Measurements from ENCODE around the gene HAL.
A peak's percentile ranks its signal among the peaks of the same experiment; 100 is the strongest.

HAL gene

DNA sequence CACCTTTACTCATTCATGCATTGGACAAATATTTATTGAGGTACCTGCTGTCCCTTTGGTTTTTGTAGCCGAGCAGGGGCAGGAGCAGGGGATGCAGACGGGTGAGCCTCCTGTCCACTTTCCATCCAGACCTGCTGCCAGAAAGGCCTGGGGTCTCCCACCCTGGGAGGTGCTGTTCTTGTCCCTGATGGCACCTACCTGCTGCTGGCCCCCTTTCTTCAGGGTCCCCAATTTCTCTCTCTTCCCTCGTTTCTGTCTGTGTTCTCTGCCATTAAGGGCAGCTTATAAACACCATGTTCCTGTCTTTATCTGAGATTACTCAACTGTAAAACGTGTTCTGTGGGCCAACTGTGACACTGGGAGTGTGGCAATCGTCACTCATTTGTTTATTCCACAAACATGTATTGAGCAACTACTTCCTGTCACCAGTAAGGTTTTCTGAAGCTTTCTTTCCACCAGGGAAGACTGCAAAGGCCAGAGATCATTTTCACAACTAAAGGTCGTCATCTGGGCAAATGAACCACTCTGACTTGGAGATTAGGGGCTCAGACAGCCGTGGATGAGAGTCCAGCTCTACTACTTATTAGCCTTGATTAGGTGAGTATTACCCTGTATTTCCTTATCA is at the start of gene HAL:
Gene HAL (minus strand): TSS at position 311 of the 625 bp plus-strand sequence. CDS start 434 bp downstream, outside the sequence.
- DNase-seq: no peak

- DNase-seq: no peak
Observed at GRCh38 chr12:96045566-96045965, 49.4 kb upstream of the HAL start.

GRCh38 chr12:96044943-96045290 is 48.8 kb upstream of the HAL start:
- DNase-seq: no peak

- DNase-seq: no peak
Observed at GRCh38 chr12:96044017-96044942, 48.1 kb upstream of the HAL start.

- DNase-seq: no peak
Observed at GRCh38 chr12:96041181-96041580, 45.0 kb upstream of the HAL start.

GRCh38 chr12:96040305-96041133 is 44.4 kb upstream of the HAL start:
- no peak for DNase-seq

DNA sequence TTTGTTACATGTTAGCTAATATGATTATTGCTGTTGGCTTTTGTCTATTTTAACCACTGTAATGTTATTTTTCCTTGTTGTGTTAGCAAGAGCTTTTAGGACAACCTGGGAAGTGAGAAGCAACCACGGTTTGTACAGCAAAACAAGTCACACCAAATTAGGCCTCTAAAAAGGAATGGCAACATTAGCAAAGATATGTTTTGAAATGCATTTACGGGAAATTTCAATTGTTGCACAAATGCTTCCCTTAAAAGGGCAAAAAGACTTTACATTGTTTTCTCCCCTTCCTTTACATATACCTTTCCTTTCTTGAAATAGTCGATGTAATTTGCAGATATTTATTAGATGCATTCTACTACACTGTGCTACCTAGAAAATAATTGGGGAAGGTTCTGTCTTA is 43.4 kb upstream of the HAL start:
- DNase-seq: no peak

- no peak for DNase-seq
Observed at GRCh38 chr12:96036765-96037455, 40.8 kb upstream of the HAL start.

- DNase-seq: peak; percentile 96 to 97
Observed at GRCh38 chr12:96035283-96036236, 39.4 kb upstream of the HAL start, which contains the start of gene LTA4H. LTA4H (minus strand) TSS chr12:96035587; CDS start chr12:96035519, 68 bp downstream.

DNA sequence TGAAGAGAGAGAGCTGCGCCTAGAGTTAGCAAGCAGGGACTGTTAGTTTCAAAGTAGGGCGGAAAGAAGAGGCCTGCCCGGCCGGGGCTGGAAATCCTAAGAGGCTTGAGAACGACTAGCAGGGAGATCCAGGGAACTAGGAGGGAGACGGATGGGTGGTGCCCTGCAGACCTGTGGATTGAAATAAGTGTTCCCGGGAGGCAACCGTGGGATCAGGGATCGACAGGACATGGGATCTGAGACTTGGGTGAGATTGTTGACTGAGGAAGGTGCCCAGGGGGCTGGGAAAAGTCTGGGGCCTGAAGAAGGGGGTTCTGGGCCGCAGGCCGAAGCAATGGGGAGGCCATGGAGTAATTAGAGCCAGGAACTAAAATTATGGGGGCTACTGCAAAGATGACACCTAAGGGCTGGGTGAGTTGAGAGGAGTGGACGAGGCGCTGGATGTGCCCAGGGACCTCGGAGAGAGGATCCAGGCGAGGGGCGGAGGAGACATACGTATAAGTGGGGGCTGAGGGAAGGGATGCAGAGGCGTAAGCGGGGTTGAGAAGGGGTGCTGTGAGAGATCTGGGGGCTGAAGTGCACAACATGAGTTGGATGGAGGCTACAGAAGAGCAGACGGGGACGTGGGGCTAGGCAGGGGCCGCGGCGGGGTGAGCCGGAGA is 38.6 kb upstream of the HAL start:
- DNase-seq: peak in 1 of 2 experiments; percentile 31

GRCh38 chr12:96033549-96034389 is 37.6 kb upstream of the HAL start:
- DNase-seq: no peak

DNA sequence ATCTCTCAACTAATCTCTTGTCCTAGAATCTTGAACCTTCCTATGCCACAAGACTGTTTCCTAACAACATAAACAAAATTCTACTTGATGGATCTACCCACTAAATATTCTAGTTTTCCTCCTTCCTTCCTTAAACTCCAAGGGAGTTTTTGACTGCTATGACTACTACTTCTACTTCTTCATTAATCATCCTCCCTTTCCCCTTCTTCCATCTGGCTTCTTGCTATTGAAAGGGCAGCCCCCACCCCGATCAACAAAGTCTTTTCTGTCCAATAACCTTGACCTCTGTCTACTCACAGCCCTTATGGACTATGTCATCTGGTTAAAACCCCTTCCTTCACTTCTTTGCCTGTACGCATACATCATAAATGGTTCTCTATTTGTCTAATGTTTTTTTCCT is 33.7 kb upstream of the HAL start:
- no peak for DNase-seq

- DNase-seq: no peak
Observed at GRCh38 chr12:96028538-96028937, 32.4 kb upstream of the HAL start.

DNA sequence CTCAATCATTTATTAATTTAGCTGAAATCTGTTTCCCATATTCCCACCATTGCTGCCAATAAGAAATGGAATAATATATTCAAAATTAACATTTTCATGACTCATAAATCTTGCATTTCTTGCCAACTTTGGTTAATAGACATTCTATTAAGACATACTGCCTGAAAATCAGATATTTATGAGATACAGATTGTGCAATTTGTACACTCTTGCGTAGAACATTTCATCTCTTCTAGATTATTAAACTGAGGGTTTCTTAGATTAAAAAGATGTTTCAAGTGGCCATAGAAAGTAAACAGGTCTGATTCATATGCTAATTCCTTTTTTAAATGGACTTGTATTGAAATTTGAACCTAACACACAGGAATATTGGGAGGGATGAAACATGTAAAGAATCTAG is 30.2 kb upstream of the HAL start:
- DNase-seq: no peak

GRCh38 chr12:96025518-96025917 is 29.4 kb upstream of the HAL start:
- DNase-seq: no peak

- no peak for DNase-seq
Observed at GRCh38 chr12:96020314-96021003, 24.3 kb upstream of the HAL start.

DNA sequence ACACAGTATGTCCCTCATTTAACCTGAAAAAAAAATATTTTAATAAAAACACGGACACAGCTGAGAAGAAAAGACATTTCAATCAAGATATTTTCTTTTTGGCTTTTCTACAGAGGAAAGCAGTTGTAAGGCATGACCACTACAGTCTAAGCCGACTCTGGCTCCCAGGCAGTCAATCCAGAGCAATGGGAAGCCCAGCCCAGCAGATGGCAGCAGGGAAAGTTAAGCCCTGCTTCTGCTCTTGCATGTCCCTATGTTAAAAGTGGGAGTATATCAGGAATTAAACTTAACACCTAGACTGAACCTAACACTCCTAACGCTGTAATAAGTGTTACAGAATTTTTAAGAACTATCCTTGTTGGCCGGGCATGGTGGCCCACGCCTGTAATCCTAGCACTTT is 19.5 kb upstream of the HAL start:
- DNase-seq: no peak

- no peak for DNase-seq
Observed at GRCh38 chr12:96014943-96015599, 18.9 kb upstream of the HAL start.

DNA sequence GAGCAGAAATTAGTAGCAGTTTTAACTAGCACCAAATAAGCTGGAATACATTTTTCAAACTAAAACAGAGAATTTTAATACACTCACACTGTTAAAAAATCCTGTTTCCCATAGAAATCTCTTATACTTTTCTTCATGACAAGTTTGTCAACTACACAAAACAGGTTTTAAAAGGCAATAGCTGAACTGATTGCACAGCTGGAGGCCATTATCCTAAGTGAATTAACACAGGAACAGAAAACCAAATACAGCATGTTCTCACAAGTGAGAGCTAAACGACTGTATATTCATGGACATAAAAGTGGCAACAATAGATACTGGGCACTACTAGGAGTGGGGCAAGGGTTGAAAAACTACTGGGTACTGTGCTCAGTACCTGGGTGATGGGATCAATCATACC is 11.6 kb upstream of the HAL start:
- DNase-seq: no peak

Measured in activated T-cell treated with anti-CD3 and anti-CD28 coated beads, Interleukin-2, amount 50 U/mL, for 48 hours (primary cell).